ENCODE measurements around the gene HDGF. TPM values are rescaled to one million over a fixed set of nuclear protein-coding genes. Genes with fewer than 3 reads are reported as not detected.

Gene HDGF
- total and polyA plus RNA-seq, 9 of the 15 experiments (the other 6 are each of a cell fraction or from before 2014, with no cell fraction given) = 38.8 to 601 (median 400) TPM

- TF ChIP-seq ZNF609 (CRISPR knock-in tag; IDR thresholded peaks at IDR 0.05; ENCODE audit: borderline replicate concordance) (no peak), WHSC1 (IDR thresholded peaks at IDR 0.05; ENCODE audit: low read length) (no peak), JUND (IDR thresholded peaks at IDR 0.05; ENCODE audit: borderline replicate concordance, low read depth, low read length) (peak; percentile 56; the same call in 1 of the 2 replicates), JUND (tag; IDR thresholded peaks at IDR 0.05; ENCODE audit: borderline replicate concordance, low read depth, low read length) (peak; percentile 51; the same call in 1 of the 3 replicates), ZNF232 (CRISPR knock-in tag; IDR thresholded peaks at IDR 0.05) (peak; percentile 27; the same call in 1 of the 2 replicates), HBP1 (CRISPR knock-in tag; IDR thresholded peaks at IDR 0.05) (no peak), HNRNPUL1 (IDR thresholded peaks at IDR 0.05; ENCODE audit: low read length) (no peak), ZNF143 (CRISPR knock-in tag; IDR thresholded peaks at IDR 0.05) (no peak), SRSF9 (IDR thresholded peaks at IDR 0.05; ENCODE audit: borderline replicate concordance, low read depth, low read length) (no peak), ZNF274 (IDR thresholded peaks at IDR 0.05; ENCODE audit: borderline replicate concordance, low read depth, low read length) (no peak), THRAP3 (IDR thresholded peaks at IDR 0.05; ENCODE audit: borderline replicate concordance) (no peak), ZNF124 (CRISPR knock-in tag; IDR thresholded peaks at IDR 0.05) (no peak), FOXM1 (IDR thresholded peaks at IDR 0.05; ENCODE audit: low read depth) (no peak), FOXM1 (CRISPR knock-in tag; IDR thresholded peaks at IDR 0.05; ENCODE audit: low read depth) (no peak), FOXP4 (CRISPR knock-in tag; IDR thresholded peaks at IDR 0.05; ENCODE audit: borderline replicate concordance) (peak; percentile 59; the same call in 1 of the 2 replicates), ZNF121 (CRISPR knock-in tag; conservative IDR thresholded peaks at IDR 0.05) (no peak), ZNF740 (CRISPR knock-in tag; IDR thresholded peaks at IDR 0.05) (no peak), ZNF740 (tag; IDR thresholded peaks at IDR 0.05) (peak; percentile 64 to 91), MTA1 (IDR thresholded peaks at IDR 0.05; ENCODE audit: borderline replicate concordance) (no peak)
Measured at GRCh38 chr1:156693848-156694689, 57.4 kb downstream of the HDGF start (continued).

Data from K562 (cell line).